SH-SY5Y (cell line): ENCODE measurements around the gene NR1H3.

Experiments
- GATA2 ChIP-seq: IDR thresholded peaks from 2 replicates; pipeline ENCODE4 v1.6.1; 2011; ENCODE audit warnings: mild to moderate bottlenecking, low read depth, low read length
- GATA3 ChIP-seq: IDR thresholded peaks from 2 replicates; pipeline ENCODE4 v1.6.1; 2011; ENCODE audit warnings: low read depth, mild to moderate bottlenecking, low read length, moderate library complexity

DNA sequence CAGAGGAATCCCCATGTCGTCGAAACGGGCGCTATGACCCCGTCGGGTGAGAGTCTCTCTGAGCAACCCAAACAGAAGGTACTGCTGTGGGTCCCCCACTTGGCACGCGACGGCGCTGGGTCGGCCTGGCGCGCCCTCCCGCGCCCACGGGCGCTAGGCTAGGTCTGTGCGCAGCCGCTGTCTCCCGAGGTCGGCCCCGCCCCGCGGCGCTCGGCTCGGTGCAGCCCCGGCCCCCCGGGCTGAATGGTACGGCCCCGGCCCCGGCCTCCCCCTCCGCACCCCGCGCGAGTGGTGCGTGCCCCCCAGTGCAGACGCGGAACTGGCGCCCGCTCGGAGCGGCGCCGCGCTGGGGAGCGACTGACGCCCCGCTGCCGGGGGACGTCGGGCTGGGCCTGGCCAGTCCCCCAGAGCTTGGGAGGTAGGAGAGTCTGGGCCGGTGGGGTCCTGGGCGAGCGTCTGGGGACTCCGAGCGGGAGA, 12.1 kb downstream of the NR1H3 start, which contains the start of gene MADD:
- no peak for TF ChIP-seq GATA2
- TF ChIP-seq GATA3, result no peak
